Kidney (tissue), 14 donors: ENCODE results near the gene PLSCR3. TPM values are rescaled to one million over a fixed set of nuclear protein-coding genes. Genes with fewer than 3 reads are reported as not detected.
A peak's percentile ranks its signal among the peaks of the same experiment; 100 is the strongest.

Source experiments
- DNase-seq, 5 donors: peaks; one replicate each; pipeline ENCODE4 v3.0.0-alpha.2; 2013 to 2020
- FAIRE-seq: peaks from 2 replicates; lab custom pipeline; 2012; peaks lifted over from hg19 to GRCh38; lab: Jason Lieb, UNC
- H3K27ac ChIP-seq, 2 donors: one replicate each; pipeline ENCODE4 v1.7.0; 2013; ENCODE audit warnings: low read depth in 2 of 2, low read length in 2 of 2, inconsistent platforms in 1 of 2
- H3K27me3 ChIP-seq: one replicate; pipeline ENCODE4 v1.7.1; 2013; ENCODE audit warnings: low read length, inconsistent platforms; ENCODE audit not compliant: control insufficient read depth, insufficient read depth
- H3K36me3 ChIP-seq, 3 donors: one replicate each; pipeline versions ENCODE4 v1.7.0 to v1.7.1; 2013; ENCODE audit warnings: low read length in 3 of 3, control low read depth in 1 of 3, inconsistent platforms in 1 of 3; ENCODE audit not compliant: insufficient read depth in 3 of 3, control insufficient read depth in 2 of 3
- H3K4me1 ChIP-seq, 3 donors: one replicate each; pipeline versions ENCODE4 v1.7.0 to v1.7.1; 2013; ENCODE audit warnings: low read length in 3 of 3, inconsistent platforms in 1 of 3, low read depth in 1 of 3; ENCODE audit not compliant: control insufficient read depth in 2 of 3, insufficient read depth in 2 of 3
- H3K4me3 ChIP-seq, 3 donors: one replicate each; pipeline versions ENCODE4 v1.7.0 to v1.8.1; 2013; ENCODE audit warnings: low read length in 3 of 3, control low read depth in 1 of 3, inconsistent platforms in 1 of 3
- H3K9ac ChIP-seq, 3 donors: one replicate each; pipeline versions ENCODE4 v1.7.0 to v1.7.1; 2013; ENCODE audit warnings: low read length in 3 of 3, control low read depth in 1 of 3, inconsistent platforms in 1 of 3
- H3K9me3 ChIP-seq, 3 donors: one replicate each; pipeline versions ENCODE4 v1.7.0 to v1.7.1; 2013; ENCODE audit warnings: low read length in 3 of 3, control low read depth in 1 of 3, inconsistent platforms in 1 of 3; ENCODE audit not compliant: control insufficient read depth in 2 of 3, insufficient read depth in 1 of 3
- intact Hi-C: fragments of 100-400 bp; cut with DNase I; formaldehyde crosslinking; loops from one replicate; pipeline ENCODE4 v1.11.1; 2022
- polyA plus RNA-seq: library from polyadenylated mRNA; stranded (reverse); fragments of 350-450 nt; fragmentation: Illumina TruSeq; extraction: RNeasy Lipid Tissue Mini Kit (QIAGEN cat#74804); gene quantifications from one replicate; pipeline ENCODE4 v1.2.3, GENCODE V29; 2014; ENCODE audit warnings: low read depth, low replicate concordance; ENCODE audit not compliant: insufficient read depth
- total RNA-seq: library from RNA; stranded (reverse); fragmentation: NEBNext Ultra II Directional; extraction: Animal tissue kit (Norgen Biotek cat#: 25700); gene quantifications from one replicate; pipeline ENCODE4 v1.2.1, GENCODE V29; 2021
- TF ChIP-seq, protein P1 (sequence below): IDR thresholded peaks from 3 replicates; pipeline ENCODE4 v1.5.1; 2012; ENCODE audit warnings: mild to moderate bottlenecking, moderate library complexity, borderline replicate concordance; ENCODE audit not compliant: insufficient read depth; ENCODE audit errors: extremely low read depth
- donor health status: control.
- donor health status: control.
- donor health status: control.
- donor health status: control.
- donor health status: control.
- donor health status: DM: yes; HTN: yes; CAD: no.
- donor health status: Normal renal cell carcinoma (clear cell type).

The PLSCR3 gene
- total and polyA plus RNA-seq, 2 donors from 2014 or later: 26.4 to 35.0 TPM

DNA sequence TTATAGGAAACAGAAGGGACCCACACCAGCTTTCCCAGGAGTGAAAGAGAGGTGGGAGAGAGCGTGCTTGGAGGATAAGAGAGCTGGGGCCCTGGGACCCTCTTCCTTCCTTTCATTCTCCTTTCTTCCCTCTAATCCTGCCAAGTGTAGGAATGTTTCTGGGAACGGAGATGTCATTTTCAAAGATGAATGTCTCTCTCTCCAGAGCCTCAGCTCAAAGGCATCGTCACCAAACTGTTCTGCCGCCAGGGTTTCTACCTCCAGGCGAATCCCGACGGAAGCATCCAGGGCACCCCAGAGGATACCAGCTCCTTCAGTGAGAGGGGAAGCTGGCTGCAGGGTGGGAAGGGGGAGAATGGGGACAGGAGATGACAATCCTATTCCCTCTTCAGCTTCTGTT, 46.9 kb upstream of the PLSCR3 start:
- Histone ChIP-seq H3K4me1 (peaks cover 0 to 20% (median 7%) of the 10 kb centered on the region in 3 donors), H3K4me3 (no peak overlapping the region), H3K9me3 (no peaks in the 10 kb centered on the region), H3K27me3 (peaks cover 9% of the 10 kb centered on the region), H3K27ac (no peak overlapping the region), H3K36me3 (no peaks in the 10 kb centered on the region), H3K9ac (no peak overlapping the region)
- peak in 1 of 5 donors; percentile 24 for DNase-seq
- FAIRE-seq: no peak
- intact Hi-C loops: no loop called here
- TF ChIP-seq, protein P1, sequence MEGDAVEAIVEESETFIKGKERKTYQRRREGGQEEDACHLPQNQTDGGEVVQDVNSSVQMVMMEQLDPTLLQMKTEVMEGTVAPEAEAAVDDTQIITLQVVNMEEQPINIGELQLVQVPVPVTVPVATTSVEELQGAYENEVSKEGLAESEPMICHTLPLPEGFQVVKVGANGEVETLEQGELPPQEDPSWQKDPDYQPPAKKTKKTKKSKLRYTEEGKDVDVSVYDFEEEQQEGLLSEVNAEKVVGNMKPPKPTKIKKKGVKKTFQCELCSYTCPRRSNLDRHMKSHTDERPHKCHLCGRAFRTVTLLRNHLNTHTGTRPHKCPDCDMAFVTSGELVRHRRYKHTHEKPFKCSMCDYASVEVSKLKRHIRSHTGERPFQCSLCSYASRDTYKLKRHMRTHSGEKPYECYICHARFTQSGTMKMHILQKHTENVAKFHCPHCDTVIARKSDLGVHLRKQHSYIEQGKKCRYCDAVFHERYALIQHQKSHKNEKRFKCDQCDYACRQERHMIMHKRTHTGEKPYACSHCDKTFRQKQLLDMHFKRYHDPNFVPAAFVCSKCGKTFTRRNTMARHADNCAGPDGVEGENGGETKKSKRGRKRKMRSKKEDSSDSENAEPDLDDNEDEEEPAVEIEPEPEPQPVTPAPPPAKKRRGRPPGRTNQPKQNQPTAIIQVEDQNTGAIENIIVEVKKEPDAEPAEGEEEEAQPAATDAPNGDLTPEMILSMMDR: no peak

DNA sequence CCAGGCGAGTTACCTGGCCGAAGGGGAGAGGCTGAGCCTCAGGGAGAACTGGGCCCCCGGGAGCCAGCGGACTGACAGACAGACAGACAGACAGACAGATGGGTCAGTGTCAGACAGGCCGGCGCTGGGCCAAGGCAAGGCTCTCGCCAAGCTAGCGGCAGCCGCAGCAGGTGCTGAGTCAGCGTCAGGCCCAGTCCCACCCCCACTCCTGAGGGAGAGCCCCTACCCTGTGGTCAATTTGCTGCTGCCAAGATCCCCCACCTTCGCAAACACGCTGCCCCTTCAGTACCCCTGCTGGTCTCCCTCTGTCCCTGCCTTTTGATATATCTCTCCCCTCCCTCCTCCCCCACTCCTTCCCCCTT, 46.5 kb upstream of the PLSCR3 start:
- Histone ChIP-seq H3K27me3 (peaks cover 7% of the 10 kb centered on the region), H3K36me3 (no peaks in the 10 kb centered on the region), H3K4me1 (peaks cover 0 to 23% (median 7%) of the 10 kb centered on the region in 3 donors), H3K4me3 (peak overlapping the region in 1 of 3 donors; percentile 49), H3K27ac (no peak overlapping the region), H3K9me3 (no peaks in the 10 kb centered on the region), H3K9ac (peak overlapping the region in 1 of 3 donors; percentile 75)
- intact Hi-C loops: no loop called here
- FAIRE-seq (no peak), DNase-seq (peak; percentile 55 to 85 (median 66))
- TF ChIP-seq, protein P1: no peak

DNA sequence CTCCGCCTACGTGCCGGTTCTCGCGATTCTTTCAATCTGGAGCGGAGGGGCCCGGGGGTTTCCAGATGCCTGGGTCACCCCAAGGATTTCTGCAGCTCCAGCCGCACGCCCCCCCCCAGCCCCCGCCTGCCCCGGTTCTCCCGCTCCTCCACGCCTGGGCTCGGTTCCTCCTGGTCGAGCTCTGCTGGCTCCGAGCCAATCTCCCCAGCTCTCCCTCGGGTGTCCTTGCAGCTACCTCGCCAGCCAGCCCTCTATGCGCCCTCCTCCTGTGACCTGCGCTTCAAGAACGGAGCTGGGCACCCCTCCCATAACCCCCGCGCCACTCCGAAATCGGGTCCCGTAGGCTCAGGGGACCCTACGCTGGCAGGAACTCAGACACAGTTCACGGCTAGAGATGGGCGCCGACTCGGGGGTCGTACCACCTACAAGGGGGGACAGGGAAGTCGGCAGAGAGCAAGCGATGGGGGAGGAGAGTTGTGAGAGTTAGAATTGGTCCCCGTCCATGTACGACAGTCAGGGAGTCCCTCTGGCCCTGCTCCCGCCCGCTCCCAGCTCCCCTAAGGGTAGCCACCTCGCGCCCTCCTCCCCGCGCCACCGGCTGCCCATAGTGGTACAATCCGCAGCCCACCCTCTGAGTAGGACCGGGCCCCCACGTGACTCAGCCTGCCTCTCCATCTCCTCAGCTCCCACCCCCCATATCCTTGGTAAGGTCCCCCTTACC, 45.9 kb upstream of the PLSCR3 start:
- FAIRE-seq (no peak), DNase-seq (peak; percentile 76 to 91 (median 79))
- Histone ChIP-seq H3K9ac (peak overlapping the region in 2 of 3 donors; percentile 55 to 75), H3K4me3 (peak overlapping the region; percentile 42 to 51 (median 49)), H3K9me3 (no peaks in the 10 kb centered on the region), H3K27ac (no peak overlapping the region), H3K36me3 (no peaks in the 10 kb centered on the region), H3K4me1 (peaks cover 0 to 26% (median 5%) of the 10 kb centered on the region in 3 donors), H3K27me3 (peaks cover 7% of the 10 kb centered on the region)
- TF ChIP-seq, protein P1: no peak
- intact Hi-C loops: no loop called here
